ENCODE measurements around the gene EGFLAM.

Gene EGFLAM

GRCh38 chr5:38258319-38259061 is at the start of gene EGFLAM:
Gene EGFLAM (plus strand): TSS chr5:38258559. CDS start chr5:38258755, 196 bp downstream.
- H3K4me3 ChIP-seq (ENCODE audit: low read length): peak within 1 kb of the TSS; percentile 39
- TF ChIP-seq CTCF (conservative IDR thresholded peaks at IDR 0.05; ENCODE audit: low read depth, low read length): peak; percentile 29
- DNase-seq (ENCODE audit: low read depth): no peak

DNA sequence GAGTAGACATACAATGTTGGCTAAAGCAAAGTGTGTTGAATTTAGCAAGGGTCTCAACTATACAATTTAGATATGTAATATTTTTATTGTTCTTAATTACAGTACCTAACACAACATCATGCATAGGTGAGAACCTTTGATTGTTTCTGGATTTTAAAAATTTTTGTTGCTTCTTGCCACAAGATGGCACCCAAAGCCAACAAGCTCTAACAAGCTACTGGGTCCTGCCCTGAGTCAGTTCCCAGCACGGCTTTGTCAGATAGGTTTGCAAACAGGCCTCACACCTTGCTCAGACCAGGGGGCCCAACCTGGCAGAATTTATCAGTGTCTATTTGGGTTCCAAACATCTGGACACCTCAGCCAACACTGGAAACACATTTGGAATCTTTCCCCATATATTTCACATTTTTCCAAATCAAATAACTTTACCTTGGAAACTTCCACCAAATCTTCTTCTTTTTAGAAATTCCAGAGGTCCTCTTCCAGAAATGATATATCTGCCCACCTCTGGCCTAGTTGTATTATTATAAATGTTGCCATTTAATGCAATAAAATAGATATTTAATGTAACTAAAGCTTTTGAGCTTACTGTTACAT is 49.5 kb upstream of the EGFLAM start:
- peak; percentile 50 for TF ChIP-seq CTCF (conservative IDR thresholded peaks at IDR 0.05; ENCODE audit: low read depth, low read length)
- no peak overlapping the region for H3K4me3 ChIP-seq (ENCODE audit: low read length)
- DNase-seq (ENCODE audit: low read depth): no peak

DNA sequence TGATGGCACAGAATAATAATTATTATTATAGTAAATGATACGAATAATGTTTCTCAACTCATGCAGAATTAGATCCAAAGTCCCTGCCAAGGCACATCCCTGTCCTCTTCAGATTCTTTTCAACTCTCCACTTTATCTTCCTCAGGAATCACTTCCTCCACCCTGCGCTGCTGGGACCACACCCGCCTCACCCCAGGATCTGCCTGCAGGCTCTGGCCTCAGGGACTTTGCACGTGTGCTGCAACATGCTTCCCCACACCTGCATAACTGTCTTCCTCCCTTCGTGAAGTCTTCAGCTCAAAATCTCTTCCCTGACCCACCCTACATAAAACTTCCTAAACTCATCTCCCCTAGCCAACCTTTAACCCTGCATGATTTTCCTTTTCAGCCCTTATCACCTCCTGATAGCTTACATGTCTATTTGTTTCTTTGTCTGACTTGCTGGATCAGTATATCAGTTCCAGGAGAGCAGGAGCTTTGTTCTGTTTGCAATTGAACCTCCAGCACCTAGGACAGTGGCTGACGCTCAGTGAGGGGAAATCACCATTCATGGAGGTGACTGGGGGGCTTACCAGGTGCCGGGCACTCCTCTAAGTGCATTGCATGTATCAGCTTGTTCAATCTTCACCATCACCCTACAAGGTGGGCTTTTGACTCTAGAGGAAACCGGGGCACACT is 47.5 kb upstream of the EGFLAM start:
- H3K4me3 ChIP-seq (ENCODE audit: low read length): no peak overlapping the region
- no peak for TF ChIP-seq CTCF (conservative IDR thresholded peaks at IDR 0.05; ENCODE audit: low read depth, low read length)
- DNase-seq (ENCODE audit: low read depth): no peak

DNA sequence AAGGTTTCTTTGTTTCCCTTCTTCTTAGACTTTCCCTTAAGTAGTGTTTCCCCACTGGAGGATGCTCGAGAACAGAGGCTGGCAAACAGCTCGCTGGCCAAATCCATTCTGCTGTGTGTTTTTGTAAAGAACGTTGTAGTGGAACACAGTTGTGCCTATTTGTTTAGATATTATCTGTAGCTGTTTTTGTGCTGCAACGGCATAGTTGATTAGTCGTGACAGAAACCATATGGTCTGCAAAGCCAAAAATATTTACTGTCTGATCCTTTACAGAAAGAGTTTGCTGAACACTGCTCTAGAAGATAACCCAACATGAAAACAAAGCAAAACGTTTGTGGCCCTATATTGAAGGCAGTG is 47.0 kb upstream of the EGFLAM start:
- H3K4me3 ChIP-seq (ENCODE audit: low read length): no peak overlapping the region
- TF ChIP-seq CTCF (conservative IDR thresholded peaks at IDR 0.05; ENCODE audit: low read depth, low read length): no peak
- no peak for DNase-seq (ENCODE audit: low read depth)

DNA sequence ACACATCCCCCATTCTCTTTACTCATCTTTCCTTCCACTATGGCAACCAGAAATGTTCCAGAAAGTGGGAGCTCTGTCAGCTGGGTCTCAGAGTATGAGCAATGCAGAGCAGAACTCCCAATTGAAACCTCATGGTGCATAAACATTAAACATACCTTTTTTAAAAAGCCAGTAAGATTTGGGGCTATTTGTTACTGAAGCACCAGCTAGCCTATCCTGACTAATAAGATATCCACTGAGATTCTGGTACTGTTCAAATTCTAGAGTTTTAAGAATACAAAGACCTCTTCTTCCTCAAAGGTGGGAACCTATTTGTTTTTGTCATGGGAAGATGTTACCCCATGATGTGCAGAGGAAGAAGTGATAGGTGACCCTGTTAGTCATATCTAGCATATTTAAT is 46.1 kb upstream of the EGFLAM start:
- H3K4me3 ChIP-seq (ENCODE audit: low read length): no peak overlapping the region
- no peak for DNase-seq (ENCODE audit: low read depth)
- no peak for TF ChIP-seq CTCF (conservative IDR thresholded peaks at IDR 0.05; ENCODE audit: low read depth, low read length)

DNA sequence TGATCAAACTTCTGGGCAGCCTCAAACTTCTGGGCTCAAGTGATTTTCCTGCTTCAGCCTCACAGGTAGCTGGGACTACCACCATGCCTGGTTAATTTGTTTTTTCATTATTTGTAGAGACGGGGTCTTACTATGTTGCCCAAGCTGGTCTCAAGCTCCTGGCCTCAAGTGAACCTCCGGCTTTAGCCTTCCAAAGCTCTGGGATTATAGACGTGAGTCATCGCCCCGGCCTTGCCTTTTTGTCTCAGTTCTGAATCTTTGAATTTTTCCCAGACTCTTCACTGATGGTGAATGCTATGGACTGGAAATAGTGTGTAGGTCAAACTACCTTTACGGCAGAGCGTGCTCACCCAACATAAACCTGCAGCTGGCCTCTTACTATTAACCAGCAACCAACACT is 32.3 kb upstream of the EGFLAM start:
- H3K4me3 ChIP-seq (ENCODE audit: low read length): no peak overlapping the region
- DNase-seq (ENCODE audit: low read depth): no peak
- no peak for TF ChIP-seq CTCF (conservative IDR thresholded peaks at IDR 0.05; ENCODE audit: low read depth, low read length)

Measured in retinal pigment epithelial cell (primary cell).